Ishikawa (cell line): ENCODE measurements around the gene C1orf105.

ENCODE experiments used
- CEBPB ChIP-seq: IDR thresholded peaks from 2 replicates; pipeline ENCODE4 v1.6.1; 2012
- EGR1 ChIP-seq: IDR thresholded peaks from 2 replicates; pipeline ENCODE4 v1.6.1; 2012
- EP300 ChIP-seq: IDR thresholded peaks from 2 replicates; pipeline ENCODE4 v1.6.1; 2012; ENCODE audit warnings: borderline replicate concordance
- FOXM1 ChIP-seq: IDR thresholded peaks from 2 replicates; pipeline ENCODE4 v1.6.1; 2012; ENCODE audit warnings: low read depth, borderline replicate concordance
- MAX ChIP-seq: IDR thresholded peaks from 2 replicates; pipeline ENCODE4 v1.6.1; 2012
- REST ChIP-seq: IDR thresholded peaks from 2 replicates; pipeline ENCODE4 v1.6.1; 2012; ENCODE audit warnings: low read depth, mild to moderate bottlenecking
- TAF1 ChIP-seq: IDR thresholded peaks from 2 replicates; pipeline ENCODE4 v1.6.1; 2012; ENCODE audit warnings: low read depth, mild to moderate bottlenecking
- TEAD4 ChIP-seq: IDR thresholded peaks from 2 replicates; pipeline ENCODE4 v1.6.1; 2012
- YY1 ChIP-seq: IDR thresholded peaks from 2 replicates; pipeline ENCODE4 v1.6.1; 2012; ENCODE audit warnings: low read depth
- ZBTB7A ChIP-seq: IDR thresholded peaks from 2 replicates; pipeline ENCODE4 v1.6.1; 2012; ENCODE audit warnings: low read depth

- no peak for TF ChIP-seq MAX
- no peak for TF ChIP-seq EGR1
- no peak for TF ChIP-seq EP300
- no peak for TF ChIP-seq TEAD4
- TF ChIP-seq REST: no peak
- TF ChIP-seq CEBPB: no peak
- no peak for TF ChIP-seq TAF1
- no peak for TF ChIP-seq ZBTB7A
- TF ChIP-seq YY1: no peak
- TF ChIP-seq FOXM1: no peak
These were observed 3.9 kb upstream of the C1orf105 start for GRCh38 chr1:172416496-172417035.
